Measurements from ENCODE around the gene PRKN.

Gene PRKN

GRCh38 chr6:161418463-161418945 is 1309.1 kb downstream of the PRKN start:
- no peak for DNase-seq (ENCODE audit: low read depth, low spot score)

DNA sequence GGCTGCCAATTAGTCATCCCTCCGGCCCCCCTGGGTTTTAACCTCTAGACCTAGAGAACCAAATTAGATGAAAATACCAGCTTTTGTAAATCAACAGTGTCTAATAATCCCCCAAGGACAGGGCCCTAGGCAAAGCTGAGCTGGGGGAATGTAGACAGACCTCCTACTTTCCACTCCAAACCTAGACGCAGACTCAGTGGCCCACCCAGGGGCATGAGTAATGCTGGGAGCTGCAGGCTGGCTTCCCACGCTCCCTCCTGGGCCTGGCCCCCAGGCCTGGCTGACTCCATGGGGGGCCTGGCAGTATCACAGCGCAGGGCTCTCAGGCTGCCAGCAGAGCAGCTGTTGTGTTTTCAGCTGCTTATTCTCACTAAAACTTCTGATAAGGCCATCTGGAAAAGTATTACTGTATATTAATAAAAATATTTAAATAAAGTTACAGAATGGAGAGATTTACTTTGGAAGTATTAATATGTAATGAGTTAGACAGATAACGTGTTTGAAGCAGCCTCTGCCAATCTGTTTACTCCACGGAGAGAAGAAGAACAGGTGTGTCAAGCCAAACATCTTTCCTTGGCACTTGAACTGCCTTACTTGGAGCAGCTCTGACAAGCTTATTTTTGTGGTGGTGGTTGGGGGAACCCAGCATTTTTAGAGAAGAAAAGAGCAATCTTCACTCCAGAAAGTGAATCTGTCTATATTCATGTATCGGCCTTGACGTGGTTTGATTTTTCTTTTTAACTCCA is 1309.7 kb downstream of the PRKN start:
- DNase-seq (ENCODE audit: low read depth, low spot score): no peak

- DNase-seq (ENCODE audit: low read depth, low spot score): no peak
Observed at GRCh38 chr6:161415302-161415855, 1312.2 kb downstream of the PRKN start.

GRCh38 chr6:161414707-161415106 is 1312.9 kb downstream of the PRKN start:
- no peak for DNase-seq (ENCODE audit: low read depth, low spot score)

DNA sequence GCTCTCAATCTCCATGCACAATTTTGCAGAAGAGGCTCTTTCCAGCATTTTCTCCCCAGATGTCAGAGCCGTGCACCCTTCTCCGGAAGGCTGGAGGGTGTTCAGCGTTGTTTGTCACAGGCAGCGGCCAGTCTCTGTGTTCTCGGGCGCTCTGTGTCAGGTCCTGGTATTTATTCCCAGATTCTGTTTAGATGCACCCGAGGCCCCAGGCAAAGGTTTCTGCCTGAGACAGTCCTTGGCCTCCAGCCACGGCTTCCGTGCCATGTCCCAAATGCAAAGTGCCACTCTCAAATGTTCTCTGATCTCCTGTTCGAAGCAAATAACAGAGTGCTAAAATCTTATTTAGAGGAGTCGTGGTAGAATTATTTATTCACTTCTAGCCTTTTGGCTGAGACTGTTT is 1313.4 kb downstream of the PRKN start:
- no peak for DNase-seq (ENCODE audit: low read depth, low spot score)

DNA sequence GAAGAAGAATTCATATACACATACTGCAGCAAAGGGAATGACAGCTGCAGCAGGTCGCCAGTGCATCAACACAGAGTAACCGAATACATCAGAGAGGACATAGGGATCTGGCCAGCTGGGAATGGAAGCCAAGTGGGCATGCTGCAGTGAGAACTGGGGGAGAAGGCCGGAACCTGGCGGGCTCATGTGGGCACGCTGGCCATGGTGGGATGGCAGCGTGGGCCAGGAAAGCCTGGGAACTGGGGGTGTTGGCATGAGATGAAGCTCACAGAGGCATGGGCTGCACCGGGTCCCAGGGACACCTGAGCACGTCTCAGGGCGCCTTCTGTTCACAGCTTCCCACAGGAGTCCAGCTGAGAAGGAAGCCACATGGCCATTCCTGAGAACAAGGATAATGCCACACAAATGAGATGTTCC is 1314.2 kb downstream of the PRKN start:
- DNase-seq (ENCODE audit: low read depth, low spot score): no peak

- DNase-seq (ENCODE audit: low read depth, low spot score): no peak
Observed at GRCh38 chr6:161412795-161413194, 1314.8 kb downstream of the PRKN start.

DNA sequence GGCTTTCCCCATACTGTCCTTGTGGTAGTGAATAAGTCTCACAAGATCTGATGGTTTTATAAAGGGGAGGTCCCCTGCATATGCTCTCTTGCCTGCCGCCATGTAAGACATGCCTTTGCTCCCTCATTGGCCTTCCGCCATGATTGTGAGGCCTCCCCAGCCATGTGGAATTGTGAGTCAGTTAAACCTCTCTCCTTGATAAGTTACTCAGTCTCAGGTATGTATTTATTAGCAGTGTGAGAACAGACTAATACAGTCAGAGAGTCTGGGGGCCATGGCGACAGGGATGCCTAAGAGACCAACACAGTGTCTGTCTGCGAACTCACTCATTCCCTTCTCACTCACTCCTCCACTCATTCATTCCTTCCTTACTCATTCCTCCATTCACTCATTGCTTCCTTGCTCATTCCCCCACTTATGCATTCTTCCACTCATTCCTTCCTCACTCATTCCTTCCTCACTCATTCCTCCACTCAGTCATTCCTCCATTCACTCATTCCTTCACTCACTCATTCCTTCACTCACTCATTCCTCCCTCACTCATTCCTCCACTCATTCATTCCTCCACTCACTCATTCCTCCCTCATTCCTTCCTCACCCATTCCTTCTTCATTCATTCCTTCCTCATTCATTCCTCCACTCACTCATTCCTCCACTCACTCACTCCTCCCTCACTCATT is 1316.2 kb downstream of the PRKN start:
- DNase-seq (ENCODE audit: low read depth, low spot score): no peak

DNA sequence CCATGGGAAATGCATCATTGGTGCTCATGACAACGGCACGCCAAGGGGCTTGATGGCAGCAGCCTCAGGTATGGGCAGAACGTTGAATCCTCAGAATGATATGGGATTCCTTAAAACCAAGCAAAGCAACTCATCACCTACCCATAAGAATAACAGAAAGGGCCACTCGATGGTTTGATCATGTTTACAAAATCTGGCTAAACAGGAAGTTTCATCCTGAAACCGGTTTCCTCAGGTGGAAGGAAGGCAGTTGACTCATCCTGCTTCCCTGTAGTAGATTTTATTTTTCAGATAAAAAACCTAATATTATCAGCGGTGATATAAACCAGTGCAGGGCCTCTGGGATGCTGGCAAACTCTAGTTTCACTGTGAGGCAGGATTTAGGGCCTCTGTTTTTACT is 1316.8 kb downstream of the PRKN start:
- DNase-seq (ENCODE audit: low read depth, low spot score): no peak

- no peak for DNase-seq (ENCODE audit: low read depth, low spot score)
Observed at GRCh38 chr6:161410076-161410475, 1317.5 kb downstream of the PRKN start.

DNA sequence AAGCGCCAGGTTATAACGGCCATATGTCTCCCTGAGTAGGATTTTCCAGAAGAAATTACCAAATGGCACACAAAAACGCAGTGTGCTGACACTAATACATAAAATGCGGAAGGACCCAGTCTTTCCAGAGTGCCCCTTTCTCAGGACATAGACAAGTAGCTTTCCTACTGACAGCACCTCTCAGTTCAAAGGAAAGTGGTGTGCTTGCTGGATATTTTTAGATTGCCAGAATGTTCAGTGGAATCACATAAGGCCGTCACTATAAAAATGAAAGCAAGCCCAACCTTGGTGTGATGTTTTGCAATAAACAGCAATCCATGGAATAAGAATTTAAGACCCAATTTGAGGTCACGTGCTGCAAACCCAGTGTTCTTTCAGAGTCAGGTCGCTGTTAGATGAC is 1318.2 kb downstream of the PRKN start:
- no peak for DNase-seq (ENCODE audit: low read depth, low spot score)

DNA sequence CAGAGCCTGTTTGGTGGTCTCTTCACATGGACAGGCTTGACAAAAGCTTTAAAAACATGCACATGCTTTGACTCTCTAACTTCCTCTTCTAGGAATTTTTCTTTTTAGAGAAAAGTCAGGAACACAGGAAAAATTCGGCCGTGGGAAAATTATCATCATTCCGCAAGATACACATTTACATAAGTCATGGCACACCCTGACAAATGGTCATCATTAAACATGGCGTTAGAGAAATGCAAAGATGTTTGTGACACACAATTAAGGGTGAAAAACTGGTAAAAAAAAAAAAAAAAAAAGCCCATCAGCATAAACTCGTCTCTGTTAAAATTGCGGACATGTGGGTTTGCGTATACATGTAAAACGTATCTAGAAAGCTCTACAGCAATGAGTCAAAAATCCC is 1319.5 kb downstream of the PRKN start:
- DNase-seq (ENCODE audit: low read depth, low spot score): no peak

DNA sequence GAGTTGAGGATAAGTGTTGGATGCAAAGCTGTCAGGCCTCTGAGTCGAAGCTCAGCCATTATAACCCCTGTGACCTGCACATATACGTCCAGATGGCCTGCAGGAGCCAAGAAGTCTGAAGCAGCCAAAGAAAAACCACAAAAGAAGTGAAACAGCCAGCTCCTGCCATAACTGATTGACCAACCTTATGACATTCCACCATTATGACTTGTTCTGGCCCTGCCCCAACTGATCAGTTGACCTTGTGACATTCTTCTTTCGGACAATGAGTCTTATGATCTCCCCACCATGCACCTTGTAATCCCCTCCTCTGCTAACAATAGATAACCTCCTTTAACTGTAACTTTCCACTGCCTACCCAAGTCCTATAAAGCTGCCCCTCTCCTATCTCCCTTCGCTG is 1320.0 kb downstream of the PRKN start:
- DNase-seq (ENCODE audit: low read depth, low spot score): no peak

DNA sequence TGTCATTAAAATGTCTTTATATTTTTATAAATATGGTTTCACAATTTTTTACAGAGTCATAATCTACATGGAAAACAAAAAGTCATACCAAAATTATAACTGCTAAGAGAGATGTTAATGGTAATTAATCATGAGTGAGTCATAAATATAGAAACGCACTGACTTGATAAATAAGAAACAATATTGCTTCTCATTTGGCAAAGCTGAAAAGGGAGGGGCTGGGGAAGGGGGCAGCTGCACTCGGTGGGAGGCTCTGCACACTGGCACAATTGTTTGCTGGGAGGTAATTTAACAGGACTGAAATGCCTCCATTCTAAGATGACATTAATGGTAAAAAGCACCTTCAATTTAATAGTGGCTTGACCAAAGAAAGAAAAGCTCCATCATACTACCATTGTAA is 1320.5 kb downstream of the PRKN start:
- DNase-seq (ENCODE audit: low read depth, low spot score): no peak

DNA sequence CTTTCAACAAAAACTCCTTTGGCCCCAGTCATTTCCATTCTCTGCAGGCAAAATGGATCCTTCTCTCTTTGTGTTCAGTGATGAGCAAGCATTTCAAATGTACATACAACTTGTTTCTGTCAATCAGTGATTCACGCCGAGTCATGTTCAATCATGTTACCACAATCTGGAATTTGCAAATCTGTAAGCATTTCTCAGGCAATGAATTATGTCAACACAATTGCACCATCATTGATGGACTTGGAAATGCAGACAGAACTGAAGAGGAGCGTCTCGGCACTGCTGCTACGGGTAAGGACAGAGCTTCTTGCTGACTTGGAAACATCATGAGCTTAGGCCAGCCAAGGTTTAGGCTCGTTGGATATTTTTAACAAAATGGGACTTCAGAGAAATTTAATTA is 1320.9 kb downstream of the PRKN start:
- no peak for DNase-seq (ENCODE audit: low read depth, low spot score)

- no peak for DNase-seq (ENCODE audit: low read depth, low spot score)
Observed at GRCh38 chr6:161405418-161405817, 1322.1 kb downstream of the PRKN start.

DNA sequence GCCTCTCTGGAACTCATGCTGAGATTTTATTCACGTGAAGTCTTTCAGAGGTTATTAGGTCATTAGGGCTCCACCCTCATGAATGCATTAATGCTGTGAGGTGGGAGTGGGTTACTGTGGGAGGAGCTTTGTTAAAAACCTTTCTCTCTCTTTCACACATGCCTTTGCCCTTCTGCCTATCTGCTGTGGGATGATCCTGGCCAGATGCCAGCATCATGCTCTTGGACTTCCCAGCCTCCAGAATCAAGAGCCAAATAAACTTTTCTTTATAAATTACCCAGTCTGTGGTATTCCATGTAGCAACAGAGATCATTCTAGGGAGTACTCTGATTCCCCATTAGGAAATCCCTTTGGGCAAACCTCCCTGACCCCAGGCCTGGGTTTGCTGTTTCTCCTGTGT is 1323.8 kb downstream of the PRKN start:
- DNase-seq (ENCODE audit: low read depth, low spot score): no peak

DNA sequence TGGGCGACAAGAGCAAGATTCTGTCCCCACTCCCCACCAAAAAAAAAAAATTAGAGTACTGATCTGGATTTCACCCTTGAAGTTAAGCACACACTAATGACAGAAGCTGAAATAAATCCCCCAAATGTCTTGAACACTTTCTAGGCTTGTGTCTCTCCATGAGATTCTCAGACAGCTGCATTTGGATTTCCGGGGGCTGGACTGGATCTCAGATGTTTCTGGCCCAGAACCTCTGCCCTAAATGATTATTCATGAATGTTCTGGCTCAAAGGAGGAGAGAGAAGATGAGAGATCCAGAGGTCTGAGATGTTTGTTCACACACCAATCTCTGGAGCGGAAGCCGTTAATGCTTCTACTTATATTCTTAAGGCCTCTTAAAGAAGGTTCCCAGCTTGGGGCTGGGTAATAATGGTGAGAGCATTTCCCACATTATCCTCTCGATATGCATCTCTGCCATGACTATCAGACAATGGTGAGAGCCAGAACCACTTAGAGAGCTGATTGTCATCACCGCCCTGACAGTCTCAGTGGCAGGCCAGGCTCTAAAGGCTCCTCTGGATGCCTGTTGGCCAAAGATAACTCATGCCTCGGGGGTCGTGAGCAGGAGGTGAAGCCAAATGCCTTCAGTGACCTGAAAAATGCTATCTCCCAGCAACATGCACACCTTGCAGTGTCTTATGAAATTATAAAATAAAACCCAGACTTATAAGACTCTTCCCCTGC is 1325.8 kb downstream of the PRKN start:
- no peak for DNase-seq (ENCODE audit: low read depth, low spot score)

- DNase-seq (ENCODE audit: low read depth, low spot score): no peak
Observed at GRCh38 chr6:161400671-161401070, 1326.9 kb downstream of the PRKN start.

DNA sequence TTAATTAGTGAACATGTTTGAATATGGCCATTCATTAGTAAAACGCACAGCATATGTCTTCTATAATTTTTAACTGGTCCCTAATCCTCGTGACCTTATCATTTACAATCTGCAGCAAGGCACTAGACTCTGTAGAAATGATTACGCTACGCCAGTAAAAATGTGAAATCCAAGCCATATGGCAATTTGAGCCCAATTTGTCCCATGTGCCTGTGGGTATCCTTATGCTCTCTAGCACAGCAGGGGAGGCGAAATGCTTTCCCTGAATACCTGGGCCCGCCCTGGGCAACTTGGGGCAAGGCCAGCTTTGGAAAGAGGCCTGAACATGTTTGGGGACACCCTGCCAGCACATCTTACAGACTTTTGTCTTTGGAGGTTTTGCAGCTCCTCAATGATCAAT is 1331.0 kb downstream of the PRKN start:
- no peak for DNase-seq (ENCODE audit: low read depth, low spot score)

GRCh38 chr6:161395716-161396231 is 1331.8 kb downstream of the PRKN start:
- no peak for DNase-seq (ENCODE audit: low read depth, low spot score)

DNA sequence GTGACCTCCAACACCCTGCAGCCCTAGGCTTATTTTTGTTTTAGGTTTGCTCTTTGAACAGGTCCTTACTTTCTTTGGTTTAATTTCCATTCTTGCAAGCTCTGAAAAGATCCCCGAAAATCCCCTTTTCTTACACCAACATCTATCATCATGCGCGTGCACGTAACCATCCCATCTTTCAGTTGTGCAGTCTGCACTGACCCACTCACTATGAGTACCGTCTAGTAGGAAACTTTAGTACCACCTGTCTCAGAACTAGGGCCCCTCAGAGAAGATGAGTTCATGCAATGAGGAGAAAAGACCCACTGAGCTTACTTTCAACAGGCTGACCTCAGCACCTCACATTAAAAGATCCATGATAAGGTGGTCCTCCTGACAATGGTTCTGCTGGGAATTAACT is 1333.1 kb downstream of the PRKN start:
- DNase-seq (ENCODE audit: low read depth, low spot score): no peak

Measured in iPS DF 19.7 (cell line).